ENCODE data around the gene SLC26A2.
A peak's percentile ranks its signal among the peaks of the same experiment; 100 is the strongest.
"Not testable (repeated sequence)": the region's sequence is repeated elsewhere in the genome, so short reads cannot be mapped to it uniquely, and the experiment has no call there.

SLC26A2 gene

DNA sequence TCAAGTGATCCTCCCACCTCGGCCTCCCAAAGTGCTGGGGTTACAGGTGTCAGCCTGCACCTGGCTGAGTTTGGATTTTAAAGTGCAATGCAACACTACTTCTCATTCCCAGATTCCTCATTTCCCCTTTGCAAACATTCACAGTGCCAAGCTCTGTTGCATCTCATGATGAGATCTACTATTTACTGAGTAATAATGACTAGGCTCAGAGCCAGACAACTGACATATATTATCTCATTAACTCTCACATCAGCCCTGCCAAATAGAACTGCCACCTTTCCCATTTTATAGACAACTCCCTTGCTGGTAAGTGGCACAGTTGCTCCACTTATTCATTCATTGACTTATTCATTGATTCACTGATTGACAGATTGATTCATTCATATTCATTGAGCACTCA is 22.9 kb upstream of the SLC26A2 start:
- no peak for DNase-seq (ENCODE audit: low spot score)

DNA sequence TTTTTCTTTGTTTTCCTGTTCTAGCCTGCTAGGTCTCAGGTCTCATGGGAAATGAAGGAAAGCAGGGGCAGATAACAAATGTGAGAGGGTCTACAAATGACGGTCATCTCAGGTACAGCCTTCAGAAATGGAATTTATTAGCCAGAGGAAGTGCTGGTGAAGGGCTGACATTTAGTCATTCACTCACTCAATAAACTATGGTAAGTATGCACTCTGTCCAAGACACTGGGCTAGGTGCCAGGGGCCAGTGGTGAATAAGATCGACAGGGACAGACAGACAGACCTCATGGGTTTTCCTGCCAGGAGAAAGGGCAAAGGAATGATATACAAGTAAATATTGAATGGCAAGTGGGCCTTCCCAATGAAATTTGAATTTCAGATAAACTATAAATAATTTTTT is 22.3 kb upstream of the SLC26A2 start:
- no peak for DNase-seq (ENCODE audit: low spot score)

GRCh38 chr5:149938791-149939358 is 21.7 kb upstream of the SLC26A2 start:
- DNase-seq (ENCODE audit: low spot score): no peak

DNA sequence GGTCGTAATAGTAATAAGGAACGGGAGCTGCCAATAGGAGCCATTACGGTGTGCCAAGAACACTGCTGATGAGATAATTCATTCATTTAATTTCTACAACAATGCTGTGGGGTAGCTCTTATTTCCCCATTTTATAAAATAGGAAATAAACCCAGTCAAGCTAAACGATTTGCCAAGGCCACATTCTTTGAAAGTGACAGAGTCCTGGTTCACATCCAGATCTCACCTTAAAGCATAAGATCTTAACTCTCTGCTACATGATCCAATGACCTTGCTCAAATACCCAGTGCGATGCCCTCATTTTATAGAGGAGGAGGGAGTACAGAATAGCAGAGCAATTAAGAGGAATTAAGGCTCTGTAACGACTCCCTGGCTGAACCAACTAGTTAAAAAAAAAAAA is 21.0 kb upstream of the SLC26A2 start:
- no peak for DNase-seq (ENCODE audit: low spot score)

GRCh38 chr5:149940077-149940574 is 20.4 kb upstream of the SLC26A2 start:
- DNase-seq (ENCODE audit: low spot score): no peak

- DNase-seq (ENCODE audit: low spot score): no peak
Observed at GRCh38 chr5:149940941-149941644, 19.5 kb upstream of the SLC26A2 start.

DNA sequence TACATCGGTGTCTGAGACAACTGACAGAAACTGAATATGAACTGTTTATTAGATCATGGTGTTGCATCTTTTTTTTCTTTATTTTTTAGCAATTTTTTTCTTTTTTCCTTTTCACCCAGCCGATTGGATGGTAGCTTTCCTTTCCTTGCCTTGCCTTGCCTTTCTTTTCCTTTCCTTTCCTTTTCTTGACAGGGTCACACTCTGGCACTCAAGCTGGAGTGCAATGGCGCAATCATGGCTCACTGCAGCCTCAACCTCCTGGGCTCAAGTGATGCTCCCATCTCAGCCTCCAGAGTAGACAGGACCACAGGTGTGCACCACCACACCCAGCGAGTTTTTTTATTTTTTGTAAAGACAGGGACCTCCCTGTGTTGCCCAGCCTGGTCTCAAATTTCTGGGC is 18.8 kb upstream of the SLC26A2 start:
- DNase-seq (ENCODE audit: low spot score): no peak

DNA sequence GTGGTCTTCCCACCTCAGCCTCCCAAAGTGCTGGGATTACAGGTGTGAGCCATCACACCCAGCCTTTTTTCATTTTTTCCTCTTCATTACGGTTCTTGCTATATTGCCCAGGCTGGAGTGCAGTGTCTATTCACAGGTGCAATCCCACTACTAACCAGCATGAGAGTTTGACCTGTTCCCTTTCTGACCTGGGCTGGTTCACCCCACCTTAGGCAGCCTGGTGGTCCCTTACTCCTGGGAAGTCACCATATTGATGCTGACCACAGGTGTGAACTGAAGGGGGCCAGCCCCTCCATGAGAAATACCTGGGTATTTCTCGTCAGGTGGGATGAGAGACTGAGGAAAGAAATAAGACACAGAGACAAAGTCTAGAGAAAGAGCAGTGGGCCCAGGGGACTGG is 18.4 kb upstream of the SLC26A2 start:
- no peak for DNase-seq (ENCODE audit: low spot score)

DNA sequence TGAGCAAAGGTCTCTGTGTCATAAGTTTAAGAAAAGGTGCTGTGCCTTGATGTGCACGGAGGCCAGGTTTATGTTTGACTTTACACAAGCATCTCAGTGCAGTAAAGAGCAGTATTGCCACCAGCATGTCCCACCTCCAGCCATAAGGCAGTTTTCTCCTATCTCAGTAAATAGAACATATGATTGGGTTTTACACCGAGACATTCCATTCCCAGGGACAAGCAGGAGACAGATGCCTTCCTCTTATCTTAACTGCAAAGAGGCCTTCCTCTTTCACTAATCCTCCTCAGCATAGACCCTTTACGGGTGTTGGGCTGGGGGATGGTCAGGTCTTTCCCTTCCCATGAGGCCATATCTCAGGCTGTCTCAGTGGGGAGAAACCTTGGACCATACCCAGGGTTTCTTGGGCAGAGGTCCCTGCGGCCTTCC is 17.8 kb upstream of the SLC26A2 start:
- not testable (repeated sequence) for DNase-seq (ENCODE audit: low spot score)

DNA sequence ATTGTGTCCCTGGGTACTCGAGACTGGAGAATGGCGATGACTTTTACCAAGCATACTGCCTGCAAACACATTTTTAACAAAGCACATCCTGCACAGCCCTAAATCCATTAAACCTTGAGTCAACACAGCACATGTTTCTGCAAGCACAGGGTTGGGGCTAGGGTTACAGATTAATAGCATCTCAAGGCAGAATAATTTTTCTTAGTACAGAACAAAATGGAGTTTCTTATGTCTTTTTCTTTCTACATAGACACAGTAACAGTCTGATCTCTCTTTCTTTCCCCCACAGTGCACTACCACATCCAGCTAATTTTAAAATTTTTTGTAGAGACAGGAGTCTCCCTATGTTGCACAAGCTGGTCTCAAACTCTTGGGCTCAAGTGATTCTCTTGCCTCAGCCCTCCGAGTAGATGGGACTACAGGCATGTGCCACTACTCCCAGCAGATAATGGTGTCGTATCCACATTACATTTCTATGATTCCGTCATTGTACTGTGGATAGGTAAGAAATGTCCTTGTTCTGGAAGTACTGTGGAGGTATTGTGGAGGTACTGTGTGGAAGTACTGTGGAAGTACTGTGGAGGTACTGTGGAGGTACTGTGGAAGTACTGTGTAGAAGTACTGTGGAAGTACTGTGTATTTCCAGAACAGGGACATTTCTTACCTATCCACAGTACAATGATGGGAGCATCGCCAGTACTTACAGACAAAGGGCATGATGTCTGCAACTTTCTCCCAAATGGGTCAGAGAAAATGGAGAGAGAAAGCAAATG is 17.2 kb upstream of the SLC26A2 start:
- not testable (repeated sequence) for DNase-seq (ENCODE audit: low spot score)

DNA sequence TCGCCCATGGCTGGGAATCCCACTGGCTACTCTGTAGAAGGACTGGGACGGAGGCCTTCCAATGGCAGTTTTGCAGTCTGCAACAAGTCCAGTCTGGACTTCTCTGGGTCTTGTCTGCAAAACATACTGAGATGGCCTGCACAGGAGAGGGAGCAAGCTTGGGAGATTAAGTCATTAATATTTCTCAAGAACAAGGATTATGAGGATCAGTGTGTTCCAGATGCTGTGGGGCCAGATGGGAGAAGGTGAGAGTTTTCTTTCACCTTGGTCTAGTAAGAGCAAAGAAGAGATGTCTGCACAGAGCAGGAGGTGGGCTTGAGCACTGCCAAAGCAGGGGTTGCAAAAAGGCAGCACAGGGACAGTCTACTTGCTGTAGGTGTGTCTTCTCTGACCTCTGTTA is 15.9 kb upstream of the SLC26A2 start, which contains the start of gene PDE6A:
Gene PDE6A (minus strand): TSS at position 128 of the 400 bp plus-strand sequence. CDS start 120 bp downstream, at position 8.
- DNase-seq (ENCODE audit: low spot score): no peak

GRCh38 chr5:149946118-149946517 is 14.4 kb upstream of the SLC26A2 start:
- no peak for DNase-seq (ENCODE audit: low spot score)

DNA sequence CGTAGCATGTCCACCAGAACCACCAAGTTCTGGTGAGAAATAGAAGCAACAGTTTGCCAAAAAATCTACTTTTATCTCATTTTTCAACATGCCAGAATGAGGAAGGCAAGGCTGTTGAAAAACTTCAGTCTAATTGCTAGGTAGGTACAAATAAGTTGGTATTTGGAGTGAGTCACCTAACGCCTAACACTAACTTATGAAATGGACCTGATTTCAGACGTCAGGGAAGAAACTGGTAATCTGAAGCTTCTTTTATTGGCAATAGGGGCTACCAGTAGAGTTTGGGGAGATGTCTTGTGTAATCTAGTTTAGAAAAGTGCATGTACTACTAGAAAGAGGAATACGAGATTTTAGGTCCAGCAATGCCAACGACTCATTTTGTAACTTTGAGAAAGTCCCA is 11.6 kb upstream of the SLC26A2 start:
- no peak for DNase-seq (ENCODE audit: low spot score)

- no peak for DNase-seq (ENCODE audit: low spot score)
Observed at GRCh38 chr5:149951138-149951749, 9.3 kb upstream of the SLC26A2 start.

GRCh38 chr5:149953436-149954121 is 7.0 kb upstream of the SLC26A2 start:
- DNase-seq (ENCODE audit: low spot score): no peak

DNA sequence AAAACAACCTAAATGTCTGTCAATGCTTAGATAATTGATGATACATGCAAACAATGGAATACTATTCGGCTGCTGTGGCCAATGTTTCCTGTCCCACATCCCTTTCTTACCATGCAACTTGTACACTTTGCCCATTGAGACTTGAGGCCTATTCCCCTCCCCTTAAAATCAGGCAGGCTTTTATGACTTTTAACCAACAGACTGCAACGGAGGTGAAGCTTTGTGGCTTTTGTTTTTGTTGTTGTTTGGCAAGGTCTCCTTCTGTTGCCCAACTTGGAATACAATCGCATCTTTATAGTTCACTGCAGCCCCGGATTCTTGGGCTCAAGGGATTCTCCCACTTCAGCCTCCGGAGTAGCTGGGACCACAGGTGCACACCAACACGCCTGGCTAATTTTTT is 5.8 kb upstream of the SLC26A2 start:
- no peak for DNase-seq (ENCODE audit: low spot score)

- no peak for DNase-seq (ENCODE audit: low spot score)
Observed at GRCh38 chr5:149956685-149957084, 3.9 kb upstream of the SLC26A2 start.

DNA sequence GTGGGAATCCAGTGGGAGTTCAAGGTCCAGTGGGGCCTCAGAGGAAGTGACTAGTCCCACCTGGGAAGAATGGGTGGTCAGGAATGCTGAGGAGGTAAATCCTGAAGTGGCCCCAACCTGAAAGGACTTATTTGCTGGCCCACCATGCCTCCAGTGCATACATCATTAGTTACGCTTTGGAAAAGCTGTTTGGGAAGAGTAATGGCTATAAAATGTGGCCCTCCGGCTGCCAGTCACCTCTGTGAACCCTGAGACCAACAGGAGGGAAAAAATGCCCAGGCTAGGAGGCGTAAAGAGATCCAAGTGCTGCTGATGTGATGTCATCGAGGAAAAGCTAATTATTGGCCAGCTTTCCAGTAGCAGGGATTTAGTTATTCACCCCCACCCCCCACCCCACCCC is 2.7 kb upstream of the SLC26A2 start:
- DNase-seq (ENCODE audit: low spot score): no peak

DNA sequence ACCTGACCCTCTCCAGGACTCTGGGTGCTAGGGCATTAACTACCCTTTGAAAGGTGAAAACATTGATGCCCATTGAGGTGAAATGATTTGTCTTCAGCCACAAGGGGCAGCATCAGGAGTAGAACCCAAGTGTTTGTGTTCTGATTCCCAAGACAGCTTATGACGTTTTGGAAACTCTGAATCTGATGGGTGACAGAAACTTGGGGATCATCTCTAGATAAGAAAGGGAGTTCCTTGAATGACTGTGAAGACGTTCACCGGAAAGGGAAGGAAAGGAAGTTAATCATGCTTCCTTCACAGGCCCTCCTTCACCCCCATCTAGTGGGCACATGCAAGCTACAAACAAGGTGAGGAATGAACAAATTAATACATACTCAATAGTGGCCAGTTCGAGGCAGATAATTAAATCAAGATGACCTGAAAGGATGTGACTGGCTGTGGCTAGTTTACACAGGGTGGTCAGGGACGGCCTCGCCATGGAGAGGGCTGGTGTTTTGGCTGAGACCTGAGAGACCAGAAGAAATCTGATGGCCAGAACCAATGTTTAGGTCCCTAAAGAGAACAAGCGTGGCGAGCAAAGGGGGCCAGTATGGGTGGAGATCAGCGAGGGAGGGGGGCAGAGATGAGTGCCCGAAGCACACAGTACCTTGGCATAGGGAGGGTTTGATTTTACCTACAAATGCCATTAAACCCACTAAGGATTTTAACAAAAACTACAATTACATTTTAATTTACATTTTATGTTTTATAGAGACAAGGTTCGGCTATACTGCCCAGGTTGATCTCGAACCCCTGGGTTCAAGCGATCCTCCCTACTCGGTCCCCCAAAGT is 937 bp upstream of the SLC26A2 start:
- DNase-seq (ENCODE audit: low spot score): peak; percentile 37

GRCh38 chr5:149961186-149961685 is 678 bp downstream of the SLC26A2 start:
- DNase-seq (ENCODE audit: low spot score): no peak

- peak; percentile 41 for DNase-seq (ENCODE audit: low spot score)
Observed at GRCh38 chr5:149961957-149962409, 1.4 kb downstream of the SLC26A2 start.

Measured in HuH-7.5 (cell line).